GM18507 (cell line): ENCODE measurements around the gene PALLD.

Experiments used
- DNase-seq: peaks from one replicate; pipeline ENCODE4 v3.0.0; 2011; ENCODE audit warnings: low read depth; ENCODE audit not compliant: insufficient read length; ENCODE audit errors: extremely low spot score
- FAIRE-seq: peaks from 2 replicates; lab custom pipeline; 2011; peaks lifted over from hg19 to GRCh38; lab: Jason Lieb, UNC

The PALLD gene

DNA sequence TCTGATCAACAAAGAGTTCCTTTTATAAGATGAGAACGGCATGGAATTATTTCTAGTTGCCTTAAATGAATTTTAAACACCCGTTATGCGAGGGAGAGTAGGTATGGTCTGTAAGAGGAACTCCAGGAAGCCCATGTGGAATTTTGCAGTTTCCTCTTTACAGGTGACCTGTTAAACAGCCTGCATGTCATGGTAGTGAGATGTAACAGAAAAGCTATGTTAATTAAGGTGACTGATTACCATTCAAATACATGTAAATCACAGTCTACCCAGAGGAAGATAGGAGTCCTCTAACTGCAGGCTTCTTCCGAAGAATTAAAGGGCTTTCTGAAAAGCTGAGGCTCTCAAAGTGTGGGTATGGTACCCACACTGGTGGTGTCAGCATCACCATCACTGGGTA is 349.6 kb downstream of the PALLD start:
- DNase-seq (no peak), FAIRE-seq (no peak)

DNA sequence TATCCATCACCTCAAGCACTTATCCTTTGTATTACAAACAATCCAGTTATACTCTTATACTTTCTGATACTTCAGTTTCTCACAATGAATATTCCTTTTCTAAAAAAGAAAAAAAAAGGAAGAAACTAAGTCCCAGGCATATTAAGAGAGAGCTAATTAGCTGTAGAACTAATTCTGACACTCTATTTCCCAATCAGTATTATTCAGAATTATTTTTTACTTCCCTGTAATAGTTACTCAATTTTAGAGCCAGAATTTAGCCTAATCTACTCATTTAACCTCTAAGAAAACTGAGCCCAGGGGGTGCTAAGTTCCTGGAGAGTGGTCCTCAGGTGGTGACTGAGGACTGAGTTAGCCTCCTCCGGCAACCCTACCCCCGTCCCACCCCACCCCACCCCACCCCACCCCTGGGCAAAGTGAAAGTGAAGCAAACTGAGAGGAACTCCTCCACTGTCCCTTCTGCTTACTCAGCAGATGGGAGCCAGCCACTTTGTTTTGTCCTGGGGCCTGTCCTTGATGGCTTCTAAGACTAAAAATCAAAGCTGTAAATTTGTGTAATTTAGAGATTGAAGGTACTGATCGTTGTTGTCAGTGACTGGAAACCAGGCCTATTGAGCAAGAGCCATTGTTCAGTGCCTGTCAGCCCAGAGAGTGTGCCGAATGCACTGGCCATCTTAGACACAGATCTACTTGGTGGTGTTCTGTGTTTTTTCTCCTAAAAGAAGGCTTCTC is 351.1 kb downstream of the PALLD start:
- FAIRE-seq = no peak
- DNase-seq = no peak

DNA sequence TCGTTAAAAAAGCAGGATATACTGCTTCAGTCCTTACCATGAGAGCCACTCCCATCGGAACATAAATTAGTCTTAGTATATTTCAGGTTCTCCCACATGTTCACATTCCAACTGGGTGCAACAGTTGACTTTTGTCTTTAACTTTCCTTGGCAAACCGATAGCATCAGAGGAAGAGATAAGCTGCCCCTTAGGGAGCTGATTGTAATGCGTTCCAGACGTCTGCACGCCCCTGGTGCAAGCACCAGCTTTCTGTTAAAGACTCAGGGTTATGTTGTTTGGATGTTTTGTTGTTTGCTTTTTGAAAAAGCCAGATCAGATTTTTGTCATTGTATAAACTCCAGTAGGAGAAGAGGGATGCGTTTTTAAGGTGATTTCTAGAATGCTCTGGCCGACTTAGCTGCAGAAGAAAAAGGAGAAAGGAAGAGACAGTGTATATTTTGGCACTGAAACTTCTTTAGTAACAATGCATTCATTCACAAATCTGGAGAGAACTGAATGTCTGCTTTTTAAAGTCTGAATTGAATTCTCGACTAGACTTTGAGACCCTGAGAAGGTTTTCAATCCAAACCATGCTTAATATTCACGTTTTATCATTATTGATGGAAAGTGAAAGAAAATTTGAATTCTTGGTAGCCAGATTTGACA is 352.3 kb downstream of the PALLD start:
- DNase-seq = no peak
- no peak for FAIRE-seq

DNA sequence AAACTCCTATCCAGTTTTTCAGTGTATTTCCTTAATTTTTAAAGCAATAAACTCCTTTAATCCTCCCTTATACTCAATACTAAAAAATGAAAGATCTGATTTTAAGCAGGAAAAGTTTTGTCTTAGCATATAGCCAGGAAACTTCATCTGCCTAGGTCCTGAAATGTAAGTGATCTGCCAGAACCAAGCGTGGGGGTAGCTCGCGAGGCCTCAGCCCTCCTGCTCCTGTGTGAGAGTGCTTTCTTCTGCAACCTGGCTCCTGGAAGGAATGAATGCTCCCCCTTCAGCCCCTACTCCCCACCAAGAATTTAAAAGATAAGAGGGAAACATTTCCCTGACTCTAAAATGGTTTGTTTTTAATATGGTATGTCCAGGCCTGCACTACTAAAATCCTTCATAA is 353.1 kb downstream of the PALLD start:
- FAIRE-seq (no peak), DNase-seq (no peak)

DNA sequence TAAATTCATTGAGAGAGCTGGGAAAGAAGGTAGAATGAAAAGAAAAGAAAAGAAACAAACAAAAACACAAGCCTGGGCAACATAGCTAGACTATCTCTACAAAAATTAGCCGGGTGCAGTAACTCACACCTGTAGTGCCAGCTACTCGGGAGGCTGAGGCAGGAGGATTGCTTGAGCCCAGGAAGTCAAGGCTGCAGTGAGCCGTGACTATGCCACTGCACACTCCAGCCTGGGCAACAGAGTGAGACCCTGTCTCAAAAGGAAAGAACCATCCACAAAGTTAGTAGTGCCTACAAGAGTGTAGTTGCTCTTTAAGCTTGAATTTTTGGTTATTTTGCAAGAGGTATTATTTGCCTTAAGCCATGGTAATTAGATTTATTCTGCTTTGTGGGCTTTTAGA is 355.5 kb downstream of the PALLD start:
- no peak for DNase-seq
- FAIRE-seq = no peak

DNA sequence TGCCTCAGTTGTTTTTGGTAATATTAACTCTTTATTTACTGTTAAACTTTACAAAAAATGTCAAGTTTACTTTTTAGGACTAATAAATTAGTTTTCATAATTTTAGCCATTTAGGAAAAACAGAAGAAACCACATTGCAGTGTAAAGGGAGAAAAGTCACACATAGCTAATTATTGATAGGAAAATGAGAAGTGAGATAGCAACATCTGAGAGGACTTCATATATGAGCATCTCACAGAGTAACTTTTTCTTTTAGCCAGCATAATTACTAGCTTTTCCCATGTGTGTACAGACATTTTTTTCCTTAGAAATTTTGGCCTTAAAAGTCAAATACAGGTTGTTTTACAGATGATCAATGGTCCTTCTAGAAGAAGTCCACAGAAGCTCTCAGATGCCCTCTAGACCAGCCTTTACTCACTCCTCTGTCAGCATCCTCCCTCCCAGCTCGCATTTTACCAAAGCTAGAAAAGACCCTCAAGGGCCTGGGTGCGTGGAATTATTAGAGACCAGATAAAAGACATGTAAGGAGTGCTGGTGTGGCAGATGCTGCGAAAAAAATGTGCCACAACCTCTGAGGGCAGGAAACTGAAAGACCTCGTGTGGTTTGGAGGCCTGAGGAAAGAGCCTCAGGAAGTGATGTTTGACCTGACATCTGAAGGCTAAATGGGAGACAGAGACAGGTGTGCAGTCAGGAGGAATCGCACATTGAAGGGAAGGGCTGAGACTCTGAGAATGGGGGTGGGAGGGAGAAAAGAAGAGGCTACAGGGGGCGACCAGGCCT is 356.3 kb downstream of the PALLD start:
- DNase-seq (no peak), FAIRE-seq (peak; percentile 90)

DNA sequence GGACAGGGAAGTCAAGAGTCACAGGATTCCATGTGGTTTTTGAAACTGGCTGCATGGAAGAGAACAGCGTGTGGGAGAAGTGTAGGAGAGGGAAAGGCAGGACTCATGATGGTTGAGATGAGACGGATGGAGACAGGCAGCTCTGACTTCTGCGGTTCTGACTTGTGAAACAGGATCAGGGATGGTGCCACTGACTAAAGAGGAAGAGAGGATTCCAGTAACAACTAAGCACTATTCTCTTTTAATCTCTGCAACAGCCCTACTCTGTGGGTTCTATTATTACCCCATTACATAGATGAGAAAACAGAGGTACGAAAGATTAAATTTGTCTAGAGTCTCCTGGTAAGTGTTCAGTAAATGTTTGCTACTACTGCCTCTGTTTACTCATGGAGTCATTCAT is 356.9 kb downstream of the PALLD start:
- no peak for DNase-seq
- FAIRE-seq = no peak

DNA sequence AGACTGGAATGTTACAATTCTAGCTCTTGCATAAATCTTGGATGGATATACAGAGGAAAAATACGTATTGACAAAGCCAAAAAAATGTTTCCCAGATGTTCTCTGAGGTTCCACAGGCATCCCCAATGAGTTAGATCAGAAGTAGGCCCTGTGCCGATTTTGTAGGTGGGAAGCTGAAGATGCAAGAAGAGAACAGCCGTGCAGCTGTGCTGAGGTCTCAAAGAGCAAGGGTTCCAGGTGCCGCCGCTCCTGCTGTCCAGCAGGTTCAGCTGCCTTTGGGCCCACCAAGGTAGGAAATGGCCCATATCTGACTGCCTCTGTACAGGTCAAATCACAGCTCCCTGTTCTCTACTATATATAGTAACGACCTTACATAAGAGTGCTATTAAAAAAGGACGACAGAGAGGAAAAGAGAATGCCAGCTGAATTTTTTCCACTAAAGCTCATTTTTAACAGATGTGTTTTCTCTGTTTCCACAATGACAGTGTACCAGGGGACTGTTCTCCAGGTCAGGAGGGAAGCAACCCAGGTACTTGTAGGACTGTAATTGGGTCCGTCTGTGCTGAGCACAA is 357.6 kb downstream of the PALLD start:
- no peak for DNase-seq
- FAIRE-seq = peak; percentile 36

DNA sequence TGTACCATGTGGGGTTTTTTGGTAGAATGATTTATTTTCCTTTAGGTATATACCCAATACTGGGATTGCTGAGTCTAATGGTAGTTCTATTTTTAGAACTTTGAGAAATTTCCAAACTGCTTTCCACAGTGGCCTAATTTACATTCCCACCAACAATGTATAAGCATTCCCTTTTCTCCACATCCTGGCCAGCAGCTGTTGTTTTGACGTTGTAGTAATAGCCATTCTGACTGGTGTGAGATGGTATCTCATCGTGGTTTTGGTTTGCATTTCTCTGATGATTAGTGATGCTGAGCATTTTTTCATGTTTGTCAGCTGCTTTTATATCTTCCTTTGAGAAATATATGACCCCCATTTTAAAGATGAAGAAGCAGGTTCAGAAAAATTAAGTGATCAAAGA is 359.5 kb downstream of the PALLD start:
- FAIRE-seq (no peak), DNase-seq (no peak)

DNA sequence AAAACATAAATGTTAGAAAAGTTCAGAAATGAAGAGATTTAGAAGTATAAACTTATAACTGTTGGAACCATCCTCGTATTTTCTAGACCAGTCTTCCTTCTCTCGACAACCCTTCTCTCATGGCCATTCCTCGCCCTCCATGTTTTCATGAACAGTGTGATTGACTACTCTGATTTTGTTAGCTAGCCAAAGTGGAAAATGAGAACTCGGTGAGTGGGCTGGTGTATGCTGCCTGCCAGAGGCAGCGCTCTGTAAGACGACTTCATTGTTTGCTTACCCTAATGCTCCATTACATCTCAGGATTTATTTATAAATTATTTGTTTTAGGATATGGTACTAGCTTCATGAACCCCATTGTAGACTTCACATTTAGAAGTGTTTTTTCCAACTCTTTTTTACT is 360.2 kb downstream of the PALLD start:
- no peak for FAIRE-seq

DNA sequence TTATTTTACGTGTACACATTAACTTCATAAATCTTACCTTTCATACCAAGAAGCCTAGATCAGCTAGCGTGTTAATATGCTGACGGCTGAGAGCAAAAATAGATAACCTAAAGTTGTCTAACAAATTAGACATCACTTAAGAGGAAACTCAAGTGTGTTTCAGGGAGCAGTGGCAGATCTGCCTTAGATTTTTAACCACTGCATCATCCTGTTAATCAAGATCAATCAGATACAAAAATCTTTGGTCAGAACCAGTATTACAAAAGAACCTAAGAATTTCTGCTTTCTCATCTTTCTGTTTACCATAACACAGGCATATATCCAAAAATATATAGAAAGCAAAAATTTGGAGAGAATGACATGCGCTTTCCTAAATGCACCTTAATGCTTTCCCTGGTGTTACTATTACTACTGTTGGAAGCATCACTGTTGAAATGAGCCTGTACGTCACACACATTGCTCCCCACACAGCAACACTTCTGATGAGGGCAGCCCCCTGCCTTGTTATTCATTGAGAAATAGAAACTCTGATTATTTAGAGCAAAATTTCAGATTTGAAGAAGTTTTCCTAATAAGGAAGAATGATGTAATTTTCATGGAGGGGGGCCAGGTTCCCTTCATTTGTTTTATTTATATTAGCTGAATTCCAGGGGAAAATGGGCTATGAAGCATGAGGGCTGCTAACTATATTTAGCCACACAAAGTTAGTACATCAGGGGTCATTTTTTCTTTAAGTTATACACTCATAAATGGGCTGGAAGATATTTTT is 360.9 kb downstream of the PALLD start:
- no peak for FAIRE-seq
- no peak for DNase-seq

More for the DNA sequence above, 360.2 kb downstream of the PALLD start:
- DNase-seq = no peak

DNA sequence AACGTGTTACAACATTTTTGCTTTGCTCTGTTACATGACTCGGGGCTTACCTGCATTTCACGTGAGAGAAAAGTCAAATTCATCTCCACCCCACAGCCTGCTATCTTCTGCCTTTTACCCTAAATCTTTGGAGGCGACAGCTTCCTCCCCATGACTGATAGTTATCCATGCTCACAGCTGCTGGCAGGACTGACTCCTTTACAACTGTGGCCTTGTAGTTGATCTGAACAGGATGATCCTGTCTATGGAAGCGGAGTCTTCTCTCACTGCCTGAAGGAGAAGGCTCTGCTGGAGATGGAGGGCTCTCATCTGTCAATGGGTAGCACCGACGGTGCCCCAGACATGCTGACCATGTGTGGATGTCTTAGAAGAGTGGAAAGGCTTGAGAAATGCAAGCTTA is 362.2 kb downstream of the PALLD start:
- FAIRE-seq (no peak), DNase-seq (no peak)

DNA sequence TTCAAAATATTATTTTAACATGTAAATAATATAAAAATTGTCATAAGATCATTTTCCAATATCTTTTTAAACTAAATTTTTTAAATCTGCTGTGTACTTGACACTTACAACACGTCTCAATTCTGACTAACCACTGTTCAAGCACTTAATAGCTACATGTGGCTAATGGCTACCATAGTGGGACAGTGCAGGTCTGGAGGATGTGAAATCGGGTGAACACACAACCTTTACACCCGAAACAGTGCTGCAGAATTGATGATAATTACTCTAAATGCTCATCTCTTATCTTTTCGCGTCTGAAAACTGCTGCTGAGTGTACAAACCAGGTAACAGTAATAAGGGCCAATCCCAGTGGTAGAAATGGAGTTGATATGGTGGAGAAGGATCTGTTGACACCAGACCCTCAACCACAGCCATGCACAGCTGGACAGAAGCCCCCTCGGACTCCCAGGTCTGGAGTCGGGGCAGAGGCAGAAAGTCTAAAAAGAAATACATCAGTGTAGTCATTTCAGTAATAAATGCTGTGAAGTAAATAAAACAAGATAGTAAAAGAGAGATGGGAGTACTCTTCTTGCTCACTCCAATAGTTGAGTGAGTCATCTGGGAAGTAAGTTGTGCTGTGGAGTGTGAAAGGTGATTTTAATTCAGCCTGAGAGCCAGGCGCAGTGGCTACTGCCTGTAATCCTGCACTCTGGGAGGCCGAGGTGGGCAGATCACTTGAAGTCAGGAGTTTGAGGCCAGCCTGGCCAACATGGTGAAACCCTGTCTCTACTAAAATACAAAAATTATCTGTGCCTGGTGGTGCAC is 363.2 kb downstream of the PALLD start:
- no peak for DNase-seq
- peak; percentile 55 for FAIRE-seq

DNA sequence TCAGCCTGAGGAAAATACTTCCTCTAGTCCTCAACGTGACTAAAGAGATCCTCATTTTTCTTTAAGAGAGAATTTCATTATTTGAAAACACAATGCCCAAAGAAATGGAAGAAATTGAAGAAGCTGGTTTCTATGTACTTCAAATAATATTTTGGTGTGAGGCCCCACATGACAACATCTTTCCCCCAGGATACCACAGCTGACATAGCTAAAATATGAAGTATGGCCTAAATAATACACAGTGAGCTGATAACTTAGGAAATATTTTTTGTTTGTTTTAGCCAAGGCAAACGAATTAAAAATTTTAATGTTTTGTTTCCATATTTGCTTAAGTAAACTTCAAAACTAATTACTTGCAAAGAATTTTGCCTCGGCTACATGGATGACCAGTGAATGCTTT is 364.0 kb downstream of the PALLD start:
- FAIRE-seq (no peak), DNase-seq (no peak)

DNA sequence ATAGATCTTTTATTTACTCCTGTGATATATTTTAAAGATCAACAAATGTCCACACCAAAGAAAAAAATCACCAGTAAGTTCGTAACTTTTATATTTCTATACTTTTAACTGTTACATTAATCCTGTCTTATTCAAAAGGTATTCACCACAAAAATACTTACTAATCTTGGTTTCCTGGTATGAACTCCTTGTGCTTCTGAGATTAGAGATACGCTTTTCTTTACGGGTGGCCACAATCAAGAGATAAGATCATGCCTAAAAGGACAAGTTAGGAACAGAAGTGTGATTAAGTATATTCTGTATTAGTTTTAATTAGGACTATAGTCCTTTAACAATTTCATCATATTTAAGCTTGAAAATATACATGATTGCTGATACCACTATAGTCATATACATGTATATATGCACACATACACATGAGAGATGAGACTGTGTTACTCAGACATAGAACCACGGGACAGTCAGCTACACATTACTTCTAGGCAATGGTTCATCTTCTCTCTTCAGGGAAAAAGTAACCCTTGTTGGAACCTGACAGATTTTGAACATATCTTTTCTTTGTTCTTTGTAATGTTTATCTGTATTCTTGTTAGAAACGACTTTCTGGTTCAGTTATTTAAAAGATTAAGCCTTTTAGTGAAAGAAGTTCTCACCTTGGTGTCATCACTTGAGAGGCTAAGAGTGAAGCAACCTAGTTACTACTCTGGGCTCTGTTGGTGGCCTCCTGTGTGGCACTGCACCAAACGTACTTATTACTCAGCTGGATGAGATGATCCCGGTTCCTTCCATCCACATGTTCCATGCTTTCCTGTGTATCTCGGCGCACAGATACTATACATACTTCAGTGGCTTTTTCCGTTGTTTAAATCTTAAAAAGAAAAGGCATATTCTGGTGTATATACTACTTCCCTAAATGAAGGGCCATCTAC is 367.1 kb downstream of the PALLD start:
- DNase-seq (no peak), FAIRE-seq (no peak)

DNA sequence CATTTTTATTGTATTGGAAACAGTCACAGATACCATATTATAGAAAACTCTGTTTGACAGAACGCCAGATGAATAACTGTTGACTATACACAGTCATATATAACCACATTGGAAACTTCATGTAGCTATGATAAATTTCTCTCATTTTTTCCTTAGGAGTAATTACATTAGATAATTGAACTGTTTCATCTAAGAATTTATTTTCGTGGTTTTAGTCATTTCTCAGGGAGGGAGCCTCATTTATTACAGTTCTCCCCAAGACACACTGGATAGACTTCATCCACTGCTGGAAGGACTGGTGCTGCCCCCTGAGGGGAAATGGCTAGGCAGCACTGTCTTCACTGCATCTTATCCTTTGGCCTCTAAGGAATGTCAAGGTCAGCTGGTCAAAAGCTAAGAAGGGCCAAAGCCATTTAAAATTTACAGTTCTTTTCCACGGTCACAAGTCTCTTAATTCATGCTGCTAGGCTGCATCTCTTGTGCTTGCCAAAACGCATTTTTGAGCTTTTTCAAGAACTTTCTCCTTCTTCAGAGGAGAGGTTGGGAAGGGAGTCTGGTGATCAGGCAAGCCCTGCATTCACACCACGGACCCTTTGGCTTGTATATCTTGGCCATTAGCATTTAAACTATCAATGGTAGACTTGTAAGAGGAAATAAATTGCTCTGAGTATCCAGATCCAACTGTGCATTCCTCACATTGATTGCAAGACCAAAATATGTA is 368.1 kb downstream of the PALLD start:
- no peak for FAIRE-seq
- DNase-seq = no peak

DNA sequence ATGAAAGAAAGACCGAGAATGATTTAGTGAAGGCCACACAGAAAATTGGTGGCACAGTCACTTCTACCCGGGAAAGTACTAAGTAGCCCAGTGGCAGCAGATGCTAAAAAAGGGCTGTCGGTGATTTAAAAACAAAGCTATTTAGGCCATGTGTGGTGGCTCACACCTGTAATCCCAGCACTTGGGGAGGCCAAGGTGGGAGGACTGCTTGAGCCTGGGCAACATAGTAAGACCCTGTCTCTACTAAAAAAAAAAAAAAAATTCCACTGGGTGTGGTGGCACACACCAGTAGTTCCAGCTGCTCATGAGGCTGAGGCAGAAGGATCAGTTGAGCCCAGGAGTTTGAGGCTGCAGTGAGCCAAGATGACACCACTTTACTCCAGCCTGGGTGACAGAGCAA is 369.0 kb downstream of the PALLD start:
- DNase-seq (no peak), FAIRE-seq (no peak)
